GM12878 (cell line): Measurements from ENCODE around the gene LRSAM1. TPM values are rescaled to one million over a fixed set of nuclear protein-coding genes. Genes with fewer than 3 reads are reported as not detected.

Source experiments
- ATAC-seq: fragments of 200-7000 bp; cut with Tn5 transposase; 3 replicates; pipeline ENCODE4 v1.9.1; 2020; ENCODE audit warnings: mild to moderate bottlenecking, moderate library complexity
- BruUV-seq: library from RNA; stranded (reverse); fragments of 400-500 nt; replicated peaks from 2 replicates; lab custom pipeline; 2021; lab: Mats Ljungman, UMichigan
- CTCF ChIA-PET: fragments of 300-600 bp; sonication (Branson Sonifier 250); formaldehyde crosslinking; extraction: SDS; loops from one replicate; lab custom pipeline; 2021; ENCODE audit warnings: inconsistent platforms; lab: Yijun Ruan, JAX
- POLR2A ChIA-PET: fragments of 350-600 bp; formaldehyde crosslinking; extraction: SDS; loops from one replicate; lab custom pipeline; 2021; ENCODE audit warnings: inconsistent platforms; lab: Charles Lee
- RAD21 ChIA-PET: fragments of 300-600 bp; sonication (Branson Sonifier 250); formaldehyde crosslinking; loops from one replicate; lab custom pipeline; 2023; ENCODE audit warnings: antibody characterized with exemption; ENCODE audit not compliant: unreplicated experiment; lab: Charles Lee
- SMC1A ChIA-PET: fragments of 300-600 bp; sonication (Branson Sonifier 250); formaldehyde crosslinking; loops from one replicate; lab custom pipeline; 2023; ENCODE audit not compliant: unreplicated experiment, uncharacterized antibody; lab: Charles Lee
- DNase-seq: peaks from one replicate; pipeline ENCODE4 v3.0.0-alpha.2; 2011; ENCODE audit warnings: low read depth, low spot score
- FAIRE-seq: peaks from 3 replicates; lab custom pipeline; 2011; peaks lifted over from hg19 to GRCh38; lab: Jason Lieb, UNC
- H2AFZ ChIP-seq: 2 replicates; pipeline ENCODE4 v1.6.0; 2011; ENCODE audit warnings: low read depth, low read length, control low read depth; ENCODE audit not compliant: control insufficient read depth
- H3K27ac ChIP-seq: 2 replicates; pipeline ENCODE4 v1.5.1; 2011; ENCODE audit warnings: control low read depth; ENCODE audit not compliant: control insufficient read depth, insufficient read depth
- H3K27me3 ChIP-seq, 2 experiments: replicated peaks in 1 of 2; 2 replicates each; pipeline versions ENCODE4 v1.6.0 to v1.6.1; 2011; ENCODE audit warnings: low read length in 1 of 2; ENCODE audit not compliant: control insufficient read depth in 2 of 2, insufficient read depth in 2 of 2
- H3K36me3 ChIP-seq, 2 experiments: 2 replicates each; pipeline ENCODE4 v1.5.1; 2011; ENCODE audit warnings: low read length in 1 of 2; ENCODE audit not compliant: control insufficient read depth in 2 of 2, insufficient read depth in 2 of 2
- H3K4me1 ChIP-seq: 2 replicates; pipeline ENCODE4 v1.6.1; 2011; ENCODE audit warnings: mild to moderate bottlenecking, low read length, moderate library complexity, mixed read lengths; ENCODE audit not compliant: control insufficient read depth, insufficient read depth
- H3K4me2 ChIP-seq: 2 replicates; pipeline ENCODE4 v1.6.0; 2011; ENCODE audit warnings: control low read depth; ENCODE audit not compliant: control insufficient read depth, insufficient read depth
- H3K4me3 ChIP-seq: fragments of 200-600 bp; sonication (generic); 2 replicates; pipeline ENCODE4 v1.5.1; 2016
- H3K79me2 ChIP-seq: 2 replicates; pipeline ENCODE4 v1.6.0; 2011; ENCODE audit warnings: low read length; ENCODE audit not compliant: control insufficient read depth, insufficient read depth
- H3K9ac ChIP-seq: 2 replicates; pipeline ENCODE4 v1.8.0; 2011; ENCODE audit warnings: low read length, control low read depth, mixed read lengths; ENCODE audit not compliant: control insufficient read depth, insufficient read depth
- H3K9me3 ChIP-seq: replicated peaks from 3 replicates; pipeline ENCODE4 v1.5.1; 2011; ENCODE audit warnings: mild to moderate bottlenecking, low read length; ENCODE audit not compliant: control insufficient read depth, insufficient read depth
- H4K20me1 ChIP-seq: 2 replicates; pipeline ENCODE4 v1.6.0; 2011; ENCODE audit not compliant: control insufficient read depth, insufficient read depth
- ATF3 ChIP-seq: IDR thresholded peaks from 2 replicates; pipeline ENCODE4 v1.6.1; 2011; ENCODE audit warnings: low read depth, mild to moderate bottlenecking, low read length, moderate library complexity, borderline replicate concordance; ENCODE audit errors: extremely low read depth
- ATF7 ChIP-seq: fragments of 450-650 bp; IDR thresholded peaks from 2 replicates; pipeline ENCODE4 v1.6.1; 2016; ENCODE audit warnings: low read depth, mild to moderate bottlenecking
- BACH1 ChIP-seq: fragments of 450-650 bp; IDR thresholded peaks from 2 replicates; pipeline ENCODE4 v1.6.1; 2017; ENCODE audit warnings: mild to moderate bottlenecking, borderline replicate concordance
- CEBPB ChIP-seq, 2 experiments: fragments of 150-350 bp in 1 of 2; IDR thresholded peaks; 2 replicates each; pipeline ENCODE4 v1.6.1; 2012 to 2014; ENCODE audit warnings: low read depth in 2 of 2, low read length in 2 of 2, borderline replicate concordance in 1 of 2, inconsistent platforms in 1 of 2
- CHD1 ChIP-seq: IDR thresholded peaks from 2 replicates; pipeline ENCODE4 v1.6.1; 2012; ENCODE audit warnings: low read depth, low read length, improper control_type of control experiment
- ETV6 ChIP-seq, 2 experiments: fragments of 450-650 bp in 1 of 2; IDR thresholded peaks in 1 of 2; conservative IDR thresholded peaks in 1 of 2; 2 replicates each; pipeline ENCODE4 v1.6.1; 2014; ENCODE audit warnings: antibody characterized with exemption in 1 of 2, borderline replicate concordance in 1 of 2, low read depth in 1 of 2, mild to moderate bottlenecking in 1 of 2, moderate library complexity in 1 of 2
- HDGF ChIP-seq: fragments of 450-650 bp; IDR thresholded peaks from 2 replicates; pipeline ENCODE4 v1.6.1; 2016; ENCODE audit warnings: antibody characterized with exemption
- HSF1 ChIP-seq: fragments of 150-350 bp; IDR thresholded peaks from 2 replicates; pipeline ENCODE4 v1.6.1; 2014; ENCODE audit warnings: mild to moderate bottlenecking, low read depth, low read length
- IRF4 ChIP-seq: IDR thresholded peaks from 2 replicates; pipeline ENCODE4 v1.6.1; 2011; ENCODE audit warnings: low read depth, low read length
- JUNB ChIP-seq: IDR thresholded peaks from 2 replicates; pipeline ENCODE4 v1.6.1; 2016; ENCODE audit warnings: antibody characterized with exemption, mild to moderate bottlenecking
- MAX ChIP-seq: IDR thresholded peaks from 2 replicates; pipeline ENCODE4 v1.6.1; 2012; ENCODE audit warnings: low read depth, low read length, improper control_type of control experiment
- MEF2B ChIP-seq: fragments of 450-650 bp; IDR thresholded peaks from 2 replicates; pipeline ENCODE4 v1.6.1; 2018; ENCODE audit warnings: mild to moderate bottlenecking, moderate library complexity; ENCODE audit not compliant: partially characterized antibody, poor library complexity, severe bottlenecking
- NFYB ChIP-seq: IDR thresholded peaks from 2 replicates; pipeline ENCODE4 v1.6.1; 2011; ENCODE audit warnings: low read depth, mild to moderate bottlenecking, low read length, improper control_type of control experiment, moderate library complexity; ENCODE audit not compliant: insufficient read depth
- NR2F1 ChIP-seq: fragments of 450-650 bp; conservative IDR thresholded peaks from 2 replicates; pipeline ENCODE4 v1.6.1; 2017; ENCODE audit warnings: mild to moderate bottlenecking
- PAX5 ChIP-seq: IDR thresholded peaks from 2 replicates; pipeline ENCODE4 v1.6.1; 2011; ENCODE audit warnings: low read depth, low read length, borderline replicate concordance
- SIN3A ChIP-seq: IDR thresholded peaks from 2 replicates; pipeline ENCODE4 v1.6.1; 2012; ENCODE audit warnings: low read depth, low read length, improper control_type of control experiment
- SREBF2 ChIP-seq: IDR thresholded peaks from 2 replicates; pipeline ENCODE4 v1.6.1; 2012; ENCODE audit warnings: mild to moderate bottlenecking, low read length
- STAT1 ChIP-seq: fragments of 450-650 bp; conservative IDR thresholded peaks from 2 replicates; pipeline ENCODE4 v1.6.1; 2014; ENCODE audit warnings: antibody characterized with exemption, mild to moderate bottlenecking
- STAT3 ChIP-seq: IDR thresholded peaks from 2 replicates; pipeline ENCODE4 v1.6.1; 2011; ENCODE audit warnings: low read depth, low read length, improper control_type of control experiment
- TAF1 ChIP-seq: IDR thresholded peaks from 2 replicates; pipeline ENCODE4 v1.6.1; 2011; ENCODE audit warnings: mild to moderate bottlenecking, low read depth, low read length, borderline replicate concordance
- ZBTB33 ChIP-seq: fragments of 450-650 bp; IDR thresholded peaks from 2 replicates; pipeline ENCODE4 v1.6.1; 2017; ENCODE audit warnings: mild to moderate bottlenecking
- ZNF274 ChIP-seq: IDR thresholded peaks from one replicate; pipeline ENCODE4 v1.8.0; 2011; ENCODE audit not compliant: insufficient read length, insufficient read depth
- ZNF384 ChIP-seq: IDR thresholded peaks from 2 replicates; pipeline ENCODE4 v1.6.1; 2012; ENCODE audit warnings: low read depth, mild to moderate bottlenecking, low read length, improper control_type of control experiment, borderline replicate concordance
- WGBS: methylation state at CpG from one replicate; pipeline ENCODE4 v1.1.6; 2016; ENCODE audit warnings: low lambda C conversion rate; ENCODE audit not compliant: insufficient replicate concordance, insufficient coverage; ENCODE audit errors: missing lambda C conversion rate; 5-methylcytosine and 5-hydroxymethylcytosine counted together
- in situ Hi-C: fragments of 300-500 bp; cut with MboI; formaldehyde crosslinking; loops from 9 replicates; pipeline ENCODE4 v1.14.3; 2018; ENCODE audit warnings: mixed read lengths
- intact Hi-C: fragments of 100-400 bp; cut with micrococcal nuclease; formaldehyde crosslinking; loops from one replicate; pipeline ENCODE4 v1.14.2; 2022; ENCODE audit not compliant: unreplicated experiment
- polyA plus RNA-seq, 11 experiments: library from polyadenylated mRNA; depleted of rRNA in 4 of 11; unstranded in 6 of 11; stranded (reverse) in 5 of 11; fragments of >200 nt; fragmentation: Nextera tagmentation in 4 of 11; fragmentation: Illumina TruSeq in 1 of 11; extraction: Ambion mirVana in 4 of 11; extraction: Trizol in 1 of 11; gene quantifications; 1 replicate in 1 of 11; 2 replicates in 10 of 11; pipeline versions ENCODE4 v1.2.1 to v1.2.3, GENCODE V29; 2011 to 2016; ENCODE audit warnings: inconsistent platforms in 2 of 11, missing spikeins in 2 of 11, low read depth in 1 of 11
- total RNA-seq, 4 experiments: library from RNA; depleted of rRNA in 3 of 4; stranded (reverse); fragments of >200 nt in 3 of 4; fragmentation: Illumina TruSeq in 1 of 4; extraction: Trizol in 1 of 4; gene quantifications; 2 replicates each; pipeline versions ENCODE4 v1.2.1 to v1.2.3, GENCODE V29; 2013 to 2021

LRSAM1 gene
- total and polyA plus RNA-seq, 10 of the 15 experiments (the other 5 are each of a cell fraction or from before 2014, with no cell fraction given) = 0.14 to 23.4 (median 11.7) TPM

- TF ChIP-seq ZNF384 (no peak), ETV6 (conservative IDR thresholded peaks at IDR 0.05 in 1 of 2, IDR thresholded peaks at IDR 0.05 in 1 of 2; ENCODE audit: borderline replicate concordance in 1 of 2, low read depth in 1 of 2) (no peak), MAX (no peak), MEF2B (no peak), NFYB (no peak), ZNF274 (no peak), HSF1 (no peak), BACH1 (no peak), NR2F1 (no peak), STAT3 (no peak), TAF1 (no peak)
These were observed 90.6 kb downstream of the LRSAM1 start (continued) for GRCh38 chr9:127541865-127542264.

- SMC1A ChIA-PET = no interaction called here
- TF ChIP-seq JUNB (no peak), ATF3 (no peak), IRF4 (no peak), PAX5 (no peak), SIN3A (no peak), STAT1 (no peak), SREBF2 (no peak), CEBPB (IDR thresholded peaks at IDR 0.05; ENCODE audit: borderline replicate concordance in 1 of 2, low read depth in 2 of 2, low read length in 2 of 2) (no peak), ATF7 (no peak), CHD1 (no peak), ZBTB33 (no peak), HDGF (no peak)
These were observed 91.9 kb downstream of the LRSAM1 start for GRCh38 chr9:127543221-127543620.

More at GRCh38 chr9:127543221-127543620, 91.9 kb downstream of the LRSAM1 start:
- H3K4me1 ChIP-seq = no peaks in the 10 kb centered on the region
- no peak overlapping the region for H3K4me2 ChIP-seq
- no peak overlapping the region for H3K4me3 ChIP-seq
- ChIA-PET RAD21 (no interaction called here), CTCF (interaction anchor here (1.2 kb wide), 1 partner anchor 608 kb away, joined by 3 read pairs; no protein-coding TSS in a partner anchor), POLR2A (no interaction called here)
- no peak overlapping the region for H3K27ac ChIP-seq
- H3K9ac ChIP-seq = no peak overlapping the region
- no TSS peak for BruUV-seq
- H3K79me2 ChIP-seq = no peaks in the 10 kb centered on the region
- no peaks in the 10 kb centered on the region for H3K27me3 ChIP-seq
- no peaks in the 10 kb centered on the region for H3K36me3 ChIP-seq
- DNase-seq = no peak
- WGBS = 49% methylated on average over 8 of the region's 8 CpGs
- ATAC-seq = no peak
- no peak overlapping the region for H2AFZ ChIP-seq
- in situ Hi-C loops (no loop called here), intact Hi-C loops (no loop called here)
- no peaks in the 10 kb centered on the region for H4K20me1 ChIP-seq
- no peak for FAIRE-seq
- no peaks in the 10 kb centered on the region for H3K9me3 ChIP-seq
